Regular cardiac myocyte (primary cell): ENCODE measurements around the gene FAM156B. TPM values are rescaled to one million over a fixed set of nuclear protein-coding genes. Genes with fewer than 3 reads are reported as not detected.

Experiments
- total RNA-seq: library from RNA; depleted of rRNA; stranded (reverse); fragments of >200 nt; gene quantifications from 2 replicates; pipeline ENCODE4 v1.2.3, GENCODE V29; 2014

FAM156B gene, protein sequence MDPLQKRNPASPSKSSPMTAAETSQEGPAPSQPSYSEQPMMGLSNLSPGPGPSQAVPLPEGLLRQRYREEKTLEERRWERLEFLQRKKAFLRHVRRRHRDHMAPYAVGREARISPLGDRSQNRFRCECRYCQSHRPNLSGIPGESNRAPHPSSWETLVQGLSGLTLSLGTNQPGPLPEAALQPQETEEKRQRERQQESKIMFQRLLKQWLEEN
- 17.2 and 17.6 TPM in 2 replicates for total RNA-seq

DNA sequence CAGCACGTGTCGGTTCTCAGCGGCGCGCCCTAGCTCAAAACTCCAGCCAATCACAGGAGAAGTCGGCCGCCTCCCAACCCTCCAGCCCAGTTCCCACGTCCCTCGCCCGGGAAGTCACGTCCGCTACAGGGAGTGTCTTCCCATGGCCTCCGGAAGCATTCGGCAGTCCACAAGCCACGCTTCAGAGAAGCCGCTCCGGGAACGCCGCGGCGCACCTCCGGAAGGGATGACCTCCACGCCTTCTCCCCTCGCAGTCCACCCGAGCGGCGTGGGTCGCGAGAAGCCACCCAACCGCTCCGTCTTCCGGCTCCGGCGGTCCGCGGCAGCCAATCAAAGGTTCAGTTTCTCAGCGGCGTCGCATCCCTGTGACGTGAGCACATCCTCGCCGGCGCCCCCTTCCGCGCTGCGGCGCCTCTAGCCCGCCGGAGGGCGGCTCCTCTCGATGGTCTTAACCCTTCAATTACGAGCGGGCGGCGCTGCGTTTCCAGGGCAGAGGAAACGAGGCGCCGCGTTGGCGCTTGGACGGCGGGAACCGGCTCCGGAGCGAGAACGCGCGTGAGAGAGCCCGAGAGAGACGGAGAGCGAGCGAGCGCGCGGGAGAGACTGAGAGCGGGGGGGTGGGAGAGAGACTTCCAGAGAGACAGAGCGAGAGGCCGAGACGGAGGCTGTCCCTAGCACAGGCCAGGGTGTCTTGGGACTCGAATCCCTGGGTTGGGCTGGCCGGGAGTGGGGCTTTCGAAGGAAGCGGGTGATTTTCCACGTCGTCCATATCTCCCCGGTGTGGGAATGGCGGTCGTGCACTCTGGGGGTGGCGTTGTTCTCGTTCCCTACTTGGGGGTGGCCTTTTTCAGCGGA lies at the start of gene FAM156B:
Gene FAM156B (plus strand): TSS at position 476 of the 855 bp plus-strand sequence. CDS start 9,896 bp downstream, outside the sequence.

DNA sequence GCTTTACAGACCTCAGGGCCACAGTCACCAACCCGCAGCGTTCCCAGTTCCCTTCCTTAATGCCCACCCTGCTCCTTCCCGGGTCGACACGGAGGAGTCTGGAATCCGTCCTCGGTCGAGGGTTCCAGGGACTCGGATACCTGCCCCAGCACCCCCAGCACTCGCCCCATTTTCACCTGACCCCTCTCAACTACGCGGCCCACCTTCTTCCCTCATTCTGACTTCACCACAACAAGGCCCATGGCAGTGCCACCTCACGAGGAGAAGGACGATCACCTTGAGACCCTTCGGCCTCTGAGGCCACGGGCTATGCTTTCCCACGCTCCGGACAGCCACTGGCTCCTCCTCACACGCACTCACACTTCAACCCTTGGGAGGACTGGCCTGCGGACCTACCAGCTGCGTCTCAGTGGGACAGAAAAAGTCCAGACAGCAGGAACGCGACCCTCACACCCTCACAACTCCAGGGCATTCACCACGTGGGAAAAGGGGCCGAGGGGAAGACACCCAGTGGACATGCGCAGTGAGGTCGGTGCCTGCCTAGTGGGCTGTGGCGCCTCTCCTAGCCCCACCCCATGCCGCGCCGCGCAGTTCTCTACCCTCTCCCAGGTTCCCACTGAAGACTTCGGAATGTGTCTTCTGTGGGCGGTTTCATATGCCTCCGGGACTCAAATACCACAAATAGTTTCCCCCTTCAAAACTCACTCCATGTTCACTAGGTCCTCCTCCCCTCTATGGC lies 29.4 kb upstream of the FAM156B start, which contains the start of gene XAGE3:
Gene XAGE3 (minus strand): TSS at position 474 of the 739 bp plus-strand sequence. CDS start 950 bp downstream, outside the sequence.

Other genes with a start within 250 kb of the FAM156B start
- gene SSX7, start 242.4 kb upstream of the FAM156B start, total RNA-seq, result not detected in 2 replicates
- gene SSX2, start 190.2 kb upstream of the FAM156B start, total RNA-seq, result not detected in 2 replicates
- not detected in 2 replicates for gene SSX2B, start 146.1 kb upstream of the FAM156B start, total RNA-seq
- gene SPANXN5, start 99.9 kb upstream of the FAM156B start, total RNA-seq, result not detected in 2 replicates
- not detected in 2 replicates for gene XAGE5, start 86.0 kb upstream of the FAM156B start, total RNA-seq
- gene XAGE3, start 29.2 kb upstream of the FAM156B start, total RNA-seq, result not detected in 2 replicates
- gene FAM156A, start 61.2 kb downstream of the FAM156B start, total RNA-seq, result 11.3 and 20.9 TPM in 2 replicates
- 2.0 and 2.1 TPM in 2 replicates for gene GPR173, start 151.5 kb downstream of the FAM156B start, total RNA-seq
- 13.0 and 15.5 TPM in 2 replicates for gene TSPYL2, start 185.0 kb downstream of the FAM156B start, total RNA-seq
- gene KANTR, start 196.8 kb downstream of the FAM156B start, total RNA-seq, result 2.9 and 7.3 TPM in 2 replicates